Fibroblast of gingiva (primary cell): ENCODE data around the gene GPR34.
"Not testable (repeated sequence)": the region's sequence is repeated elsewhere in the genome, so short reads cannot be mapped to it uniquely, and the experiment has no call there.

Experiments
- DNase-seq: peaks from one replicate; pipeline ENCODE4 v3.0.0-alpha.2; 2011; ENCODE audit warnings: low read depth

The GPR34 gene, protein sequence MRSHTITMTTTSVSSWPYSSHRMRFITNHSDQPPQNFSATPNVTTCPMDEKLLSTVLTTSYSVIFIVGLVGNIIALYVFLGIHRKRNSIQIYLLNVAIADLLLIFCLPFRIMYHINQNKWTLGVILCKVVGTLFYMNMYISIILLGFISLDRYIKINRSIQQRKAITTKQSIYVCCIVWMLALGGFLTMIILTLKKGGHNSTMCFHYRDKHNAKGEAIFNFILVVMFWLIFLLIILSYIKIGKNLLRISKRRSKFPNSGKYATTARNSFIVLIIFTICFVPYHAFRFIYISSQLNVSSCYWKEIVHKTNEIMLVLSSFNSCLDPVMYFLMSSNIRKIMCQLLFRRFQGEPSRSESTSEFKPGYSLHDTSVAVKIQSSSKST

DNA sequence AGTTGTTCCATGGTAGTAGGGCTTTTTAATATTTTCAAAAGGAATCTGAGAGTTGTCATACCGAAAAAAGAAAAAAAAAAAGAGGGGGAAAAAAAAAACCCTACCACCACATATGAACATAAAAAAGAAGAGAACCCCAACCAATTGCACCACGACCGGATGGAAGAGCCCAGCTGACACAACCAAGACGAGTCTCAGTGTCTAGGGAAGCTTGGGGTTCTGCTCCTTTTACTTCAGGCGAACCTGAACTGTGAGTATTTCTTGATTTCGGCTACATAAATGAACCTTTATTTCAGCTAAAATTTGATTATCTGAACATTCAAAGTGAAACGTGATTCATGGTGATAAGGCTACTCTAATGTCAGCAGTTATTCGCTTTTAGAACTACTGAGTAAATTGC is at the start of gene GPR34:
Gene GPR34, plus strand, starts transcription at position 139 of the 400 bp plus-strand sequence. CDS start 6,661 bp downstream, outside the sequence.
- DNase-seq, result no peak

DNA sequence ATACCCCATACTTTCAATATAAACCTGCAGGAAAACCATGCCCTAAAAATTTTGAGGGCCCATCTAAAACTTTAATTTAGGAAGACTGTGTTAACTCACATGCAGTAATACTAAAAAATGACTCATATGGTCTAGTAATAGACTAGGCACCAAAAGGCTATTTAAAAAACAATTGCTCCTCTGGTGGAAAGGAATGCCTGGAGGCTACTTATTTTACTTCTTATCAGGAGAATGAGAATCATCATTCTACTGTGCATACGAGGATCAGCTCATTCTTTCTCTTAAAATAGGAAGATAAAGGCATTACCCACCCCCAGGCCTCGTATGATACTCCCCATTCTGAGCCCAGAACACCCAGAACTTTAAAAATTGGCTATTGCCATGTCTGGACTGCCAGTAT is 42.6 kb upstream of the GPR34 start:
- not testable (repeated sequence) for DNase-seq

DNA sequence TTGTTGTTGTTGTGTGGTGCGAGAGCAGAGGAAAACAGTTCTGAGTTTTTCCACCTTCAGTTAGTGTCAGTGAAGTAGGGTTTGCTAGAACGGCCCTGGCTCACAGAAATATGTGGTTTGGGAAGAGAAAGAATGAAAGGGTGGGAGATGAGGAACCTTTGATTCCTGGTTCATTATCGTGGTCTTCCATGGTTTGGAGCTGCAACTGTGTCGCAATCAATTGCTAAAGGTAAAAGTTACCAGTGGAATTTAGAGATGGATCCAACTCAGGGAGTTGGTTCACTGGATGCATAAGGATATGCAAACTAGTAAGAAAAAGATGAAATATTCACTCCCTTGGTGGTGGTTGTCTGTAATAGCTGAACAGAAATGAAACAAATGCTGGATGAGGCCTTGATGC is 35.6 kb upstream of the GPR34 start:
- DNase-seq, result no peak

DNA sequence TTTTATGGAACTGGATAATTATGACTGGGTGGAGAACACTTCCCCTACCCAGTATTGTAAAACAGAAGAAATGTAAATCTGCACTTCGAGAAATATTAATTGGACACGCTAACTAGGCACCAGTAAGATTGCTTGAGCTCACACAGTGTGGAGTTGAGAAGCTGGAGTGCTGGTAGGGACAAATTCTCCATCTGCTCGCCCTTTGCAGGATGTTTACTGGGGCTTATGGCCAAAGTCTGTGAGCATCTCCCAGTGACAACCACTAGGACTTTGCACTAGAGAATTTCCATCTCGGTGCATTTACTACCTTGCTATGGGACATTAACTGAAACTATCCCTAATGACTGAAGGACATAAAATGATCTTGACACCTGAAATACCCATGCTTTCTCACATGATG is 33.7 kb upstream of the GPR34 start:
- no peak for DNase-seq

DNA sequence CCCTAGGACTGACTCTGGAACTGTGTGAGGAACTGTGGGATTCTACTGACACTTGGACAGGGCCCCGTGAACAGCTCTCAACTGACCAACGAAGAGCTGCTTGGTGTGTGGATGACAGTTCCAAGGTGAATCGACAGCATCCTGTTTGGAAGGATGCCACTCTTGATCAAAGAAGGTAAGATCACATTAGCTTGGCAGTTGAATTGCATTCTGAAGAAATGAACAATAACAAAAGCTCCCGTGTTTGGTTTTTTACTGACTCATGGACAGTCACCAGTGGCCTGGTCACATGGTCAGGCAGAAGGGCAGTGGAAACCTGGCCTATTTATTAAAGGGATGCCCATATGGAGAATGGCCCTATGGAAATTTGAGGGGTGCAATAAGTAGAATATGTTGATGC is 33.1 kb upstream of the GPR34 start:
- DNase-seq, result no peak

DNA sequence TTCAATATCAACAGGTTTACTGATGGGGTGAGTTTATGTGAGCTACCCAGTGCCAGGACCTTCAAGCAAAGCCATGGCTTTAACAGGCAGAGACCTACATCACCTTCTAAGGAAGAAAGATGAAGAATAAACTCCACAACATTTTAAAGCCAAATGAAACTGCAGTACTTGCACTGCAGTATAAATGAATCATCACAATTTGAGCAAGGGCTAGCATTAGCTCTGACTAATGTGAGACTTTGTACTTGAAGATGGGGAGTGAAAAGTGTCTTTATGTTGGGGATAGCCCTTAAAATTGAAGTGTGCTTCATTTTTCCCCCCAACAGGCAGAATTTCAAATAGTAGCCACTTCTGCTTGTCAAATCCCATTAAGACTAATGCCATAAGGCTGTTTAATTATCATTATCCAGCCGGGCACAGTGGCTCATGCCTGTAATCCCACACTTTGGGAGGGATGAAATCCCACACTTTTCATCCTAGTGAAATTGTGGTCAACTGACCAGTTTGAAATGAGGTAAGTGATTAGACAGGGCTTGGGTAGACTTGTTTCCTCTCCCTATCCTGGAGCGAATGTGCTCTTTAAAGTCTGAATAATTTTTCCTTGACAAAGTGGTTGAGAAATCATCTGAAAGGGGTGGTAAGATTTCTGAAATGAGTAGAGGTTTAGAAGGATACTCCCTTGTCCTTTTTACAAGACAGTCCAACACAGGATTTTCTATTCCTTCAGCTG is 27.2 kb upstream of the GPR34 start:
- DNase-seq, result peak; percentile 1

DNA sequence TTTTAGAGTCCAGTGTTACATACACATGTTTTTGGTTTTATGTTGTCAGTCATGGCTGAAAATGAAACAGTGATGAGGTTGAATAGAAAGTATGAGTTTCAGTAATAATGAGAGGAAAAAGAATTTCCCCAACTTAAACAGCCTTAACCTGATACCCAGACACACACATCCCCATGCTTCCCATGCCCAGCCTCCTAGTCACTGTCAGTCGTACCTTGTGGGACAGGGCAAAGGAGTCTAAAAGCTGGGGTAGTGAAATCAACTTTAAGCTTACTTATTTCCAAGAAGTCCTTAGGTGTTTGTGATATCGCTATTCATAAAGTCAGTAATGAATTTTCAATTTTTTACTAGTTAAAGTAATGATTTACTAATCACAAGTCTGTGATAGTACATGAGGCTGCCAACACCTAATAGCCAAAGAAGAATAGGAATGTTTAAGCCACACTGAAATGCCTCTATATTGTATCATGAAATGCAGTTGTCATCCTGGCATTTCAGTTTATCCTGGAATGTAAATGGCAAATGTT is 24.3 kb upstream of the GPR34 start:
- DNase-seq, result no peak

DNA sequence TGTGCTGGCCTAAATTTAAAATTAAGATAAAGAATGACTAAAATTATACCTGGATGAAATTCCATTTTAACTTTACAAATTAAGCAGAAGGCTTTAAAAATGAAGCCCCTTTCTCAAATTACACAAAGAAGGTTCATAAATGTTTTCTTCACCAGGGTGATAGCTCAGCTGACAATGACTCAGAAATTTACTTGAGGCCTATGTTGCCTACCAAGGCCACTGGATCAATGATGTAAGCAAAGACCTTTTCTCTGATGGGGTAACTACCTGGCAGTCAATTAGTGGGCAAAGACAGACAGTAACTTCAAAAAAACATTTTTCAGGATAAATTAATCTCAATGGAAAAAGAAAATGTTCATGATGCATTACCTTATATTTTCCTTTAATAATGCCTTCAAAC is 23.9 kb upstream of the GPR34 start:
- peak; percentile 1 for DNase-seq

DNA sequence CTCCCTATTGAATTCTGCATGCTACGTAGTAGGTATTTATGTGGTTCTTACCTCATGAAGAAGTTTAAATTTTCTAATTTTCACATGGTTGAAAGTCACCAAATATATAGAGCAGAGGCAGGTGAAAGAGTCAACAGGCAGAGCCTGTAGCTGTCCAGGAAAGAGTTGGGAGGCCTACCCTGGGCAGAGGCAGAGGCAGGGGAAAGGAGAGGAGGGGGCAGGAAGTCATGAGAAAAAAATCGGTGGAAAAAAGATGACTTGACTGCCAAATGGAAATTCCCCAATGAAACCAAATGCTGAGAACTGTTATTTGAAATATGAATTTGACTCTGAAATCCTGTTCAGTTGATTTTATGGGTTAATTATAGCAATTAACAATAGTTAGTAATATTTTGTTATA is 23.1 kb upstream of the GPR34 start:
- DNase-seq, result no peak

DNA sequence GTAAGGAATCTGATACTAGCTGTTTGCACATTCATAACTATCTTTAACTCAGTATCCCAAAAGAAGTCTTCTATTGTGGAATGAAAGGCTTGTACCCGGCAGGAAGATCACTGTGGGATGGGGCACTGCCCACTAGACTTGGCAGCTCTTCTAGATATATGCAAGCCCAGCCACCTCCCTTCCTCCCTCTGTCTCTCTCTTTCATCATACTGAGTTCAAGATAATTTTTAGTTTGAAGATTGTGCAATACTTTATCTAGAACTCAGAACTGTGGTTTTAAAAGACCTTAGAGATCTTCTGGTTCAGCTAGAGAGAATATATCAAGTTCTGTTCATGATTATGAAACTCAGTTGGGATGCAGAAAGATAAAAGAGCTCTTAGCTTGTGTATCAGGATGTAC is 22.5 kb upstream of the GPR34 start:
- DNase-seq, result peak; percentile 36

DNA sequence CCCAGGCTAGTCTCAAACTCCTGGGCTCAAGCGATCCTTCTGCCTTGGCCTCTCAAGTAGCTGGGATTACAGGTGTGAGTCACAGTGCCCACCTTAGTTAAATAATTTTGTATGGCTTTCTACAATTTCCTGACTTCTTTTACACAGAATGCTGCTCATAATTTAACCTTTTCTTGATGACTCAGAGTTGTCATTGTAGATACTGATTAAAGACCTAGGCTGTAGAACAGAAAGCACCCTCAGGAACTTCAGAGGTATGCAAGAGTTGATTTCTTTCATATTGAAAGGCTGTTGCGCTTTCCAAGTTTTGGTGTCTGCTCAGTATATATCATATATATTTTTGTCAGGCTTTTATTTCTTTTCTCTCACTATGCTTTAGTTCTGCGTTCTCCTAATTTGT is 21.1 kb upstream of the GPR34 start:
- DNase-seq, result no peak

DNA sequence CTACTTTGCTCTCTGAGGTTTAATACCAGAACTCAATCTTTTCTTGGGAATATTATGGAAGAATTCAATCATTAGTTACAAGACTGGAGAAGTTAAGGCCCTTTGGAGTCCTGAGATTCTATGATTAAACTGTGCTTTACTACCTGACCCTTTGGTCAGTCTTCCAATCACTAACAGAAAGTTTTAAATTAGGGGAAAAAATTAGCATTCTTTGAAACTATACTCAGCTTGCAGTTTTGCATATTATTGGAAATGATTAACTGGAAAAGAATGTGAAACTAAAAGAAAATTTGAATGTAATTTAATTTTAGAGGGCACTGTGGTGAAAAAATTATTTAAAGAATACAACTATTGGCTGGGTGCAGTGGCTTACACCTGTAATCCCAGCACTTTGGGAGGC is 18.7 kb upstream of the GPR34 start:
- no peak for DNase-seq

DNA sequence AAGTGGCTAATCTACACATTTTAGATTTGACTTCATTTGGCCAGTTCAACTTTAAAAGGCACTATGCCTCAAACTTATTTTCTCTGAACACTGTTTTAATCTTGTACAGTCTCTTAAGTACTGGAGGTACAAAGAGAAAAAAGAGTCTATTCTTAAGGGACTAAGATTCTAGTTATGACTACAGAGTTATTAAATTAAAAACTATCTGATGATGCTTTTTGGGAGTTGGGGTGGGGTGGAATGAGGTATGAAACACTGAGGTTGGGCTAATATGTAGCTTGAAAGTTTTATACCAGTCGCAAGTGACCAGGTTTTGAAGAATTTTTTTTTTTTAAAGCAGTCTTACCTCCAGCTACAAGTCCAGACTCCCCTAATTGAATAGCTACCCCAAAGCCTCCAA is 17.7 kb upstream of the GPR34 start:
- no peak for DNase-seq

DNA sequence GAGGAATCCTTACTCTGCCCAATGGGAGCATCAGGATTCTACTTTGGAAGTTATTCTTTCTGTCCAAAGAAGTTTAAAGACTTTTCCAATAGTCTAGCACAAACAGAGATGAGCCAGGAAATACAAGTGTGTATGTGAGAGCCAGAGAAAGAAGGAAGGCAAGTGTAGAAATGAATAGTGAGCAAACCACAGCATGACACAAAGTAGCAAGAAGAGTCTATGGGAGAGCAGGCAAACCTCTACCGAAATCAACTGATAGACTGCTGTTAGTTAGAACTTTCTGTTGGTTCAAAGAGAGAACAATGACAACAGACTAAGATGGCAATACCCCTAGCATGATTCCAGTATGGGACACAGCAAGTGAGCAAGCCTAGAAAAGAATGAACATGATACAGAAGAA is 16.1 kb upstream of the GPR34 start:
- DNase-seq, result no peak

DNA sequence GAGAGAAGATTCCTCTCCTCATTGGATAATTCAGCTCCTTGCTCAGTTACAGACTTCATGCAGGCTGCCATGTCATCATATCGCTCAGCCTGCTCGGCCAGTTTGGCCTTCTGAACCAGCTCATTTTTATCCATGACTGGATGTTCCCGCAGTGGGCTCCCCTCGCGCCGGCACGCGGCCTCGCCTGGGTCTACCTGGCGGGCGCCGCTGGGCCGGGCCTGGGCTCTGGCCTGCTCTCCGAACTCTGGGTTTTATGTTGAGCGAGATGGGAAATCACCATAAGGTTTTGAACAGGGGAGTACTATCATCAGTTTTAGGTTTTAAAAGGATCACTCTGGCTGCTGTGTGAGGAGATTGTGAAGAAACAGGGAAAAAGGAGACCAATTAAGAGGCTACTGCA is 12.4 kb upstream of the GPR34 start:
- not testable (repeated sequence) for DNase-seq

DNA sequence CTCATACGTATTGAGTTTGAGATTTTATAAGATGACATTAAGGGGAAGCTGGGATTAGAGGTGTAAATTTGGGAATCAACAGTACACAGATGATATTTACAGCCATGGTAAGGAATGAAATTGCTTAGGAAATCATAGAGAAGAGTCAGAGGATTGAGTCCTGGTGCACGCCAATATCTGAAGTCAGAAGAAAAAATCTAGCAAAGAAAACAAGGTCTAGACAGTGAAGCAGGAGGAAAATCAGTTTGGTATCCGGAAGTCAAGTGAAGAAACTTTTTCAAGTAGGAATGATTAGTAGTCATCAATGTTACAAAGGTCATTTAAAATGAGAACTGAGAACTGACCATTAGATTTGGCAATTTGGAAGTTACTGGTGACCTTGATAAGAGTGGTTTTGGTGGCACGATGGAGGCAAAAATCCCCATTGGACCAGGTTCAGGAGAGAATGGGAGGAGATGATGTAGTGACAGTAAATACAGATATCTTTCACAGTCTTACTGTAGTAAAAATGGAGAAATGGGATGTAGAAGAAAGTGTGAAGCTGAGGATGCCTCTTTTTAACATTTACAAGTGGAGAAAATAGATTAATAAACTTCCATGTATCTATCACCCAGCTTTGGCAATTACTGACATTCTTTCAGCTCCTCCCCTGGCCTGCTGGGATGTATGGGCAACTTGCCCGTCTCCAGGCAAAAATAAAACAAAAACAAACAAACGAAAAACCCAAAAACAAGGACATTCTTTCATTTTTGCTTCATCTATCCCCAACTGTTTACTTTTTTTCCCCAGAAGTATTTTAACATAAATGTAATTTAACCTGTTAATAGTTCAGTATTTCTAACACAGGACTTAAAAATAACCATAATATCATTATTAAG is 11.4 kb upstream of the GPR34 start:
- DNase-seq, result peak; percentile 50

DNA sequence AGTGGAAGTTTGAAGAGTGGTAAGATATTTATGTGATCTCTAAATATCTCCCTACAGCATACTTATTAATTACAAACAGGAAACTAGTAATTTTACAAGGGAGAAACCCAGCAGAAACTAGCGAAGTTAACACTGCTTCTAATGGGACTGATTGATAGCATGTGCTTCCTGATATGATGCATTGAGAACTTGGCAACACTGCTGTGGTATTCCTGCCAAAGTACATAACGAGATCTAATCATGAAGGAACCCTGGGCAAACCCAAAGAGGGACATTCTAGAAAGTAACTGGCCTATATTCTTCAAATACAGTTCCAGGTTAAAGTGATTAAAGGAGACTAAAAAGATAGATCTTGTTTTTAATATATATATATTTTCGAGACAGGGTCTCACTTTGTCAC is 4.6 kb upstream of the GPR34 start:
- DNase-seq, result peak; percentile 20

DNA sequence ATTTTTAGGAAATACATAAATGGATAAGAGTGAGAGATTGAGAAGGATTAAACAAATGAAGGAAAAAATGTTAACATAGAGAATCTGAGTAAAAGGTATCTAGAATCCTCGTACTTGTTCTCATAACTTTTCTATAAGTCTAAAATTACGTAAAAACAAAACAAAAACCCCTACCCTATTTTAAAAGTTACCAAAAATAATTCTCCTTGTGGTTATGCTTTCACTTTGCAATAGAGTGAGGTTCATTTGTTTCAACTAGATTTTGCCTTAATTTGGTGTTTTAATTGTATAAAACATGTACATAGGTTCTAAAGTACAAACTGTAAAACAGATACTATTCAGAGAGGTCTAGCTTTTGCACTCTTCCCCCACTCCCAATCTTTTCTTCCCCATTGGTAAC is 3.8 kb upstream of the GPR34 start:
- DNase-seq, result no peak

DNA sequence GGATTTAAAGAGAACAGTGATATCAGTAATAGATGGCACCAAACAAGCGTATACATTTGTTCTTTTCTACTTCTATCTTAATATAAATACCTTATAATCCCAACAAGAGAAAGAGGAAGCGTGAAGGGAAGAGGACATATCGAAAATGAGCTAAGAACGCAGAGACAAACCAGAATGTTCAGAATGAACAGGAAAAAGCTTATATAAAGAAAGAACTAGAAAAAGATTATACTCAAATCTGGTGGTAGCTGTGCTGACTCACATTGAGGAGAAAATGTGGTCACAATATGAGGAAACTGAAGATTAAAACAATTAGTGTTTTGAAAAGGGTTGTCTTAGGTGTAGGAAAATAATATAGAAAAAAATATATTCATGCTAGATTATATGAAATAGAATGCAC is 2.0 kb upstream of the GPR34 start:
- no peak for DNase-seq

DNA sequence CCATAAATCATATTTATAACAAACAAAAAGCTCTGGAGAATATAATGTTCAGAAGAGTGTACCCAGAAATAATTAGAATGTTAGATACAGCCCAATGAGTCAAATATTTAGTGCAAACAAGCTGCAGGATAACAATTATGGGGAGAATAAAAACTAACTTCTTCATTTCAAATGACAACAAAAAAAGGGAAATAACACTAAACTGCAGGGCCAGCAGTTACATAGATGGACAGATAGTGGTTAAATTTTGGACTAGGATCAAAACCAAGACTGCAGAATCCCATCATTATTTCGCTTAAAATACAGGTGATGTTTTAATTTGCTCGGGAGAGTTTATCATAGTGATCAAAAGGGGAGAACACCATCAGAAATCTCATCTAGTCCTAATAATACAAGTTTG is 617 bp upstream of the GPR34 start:
- DNase-seq, result no peak

DNA sequence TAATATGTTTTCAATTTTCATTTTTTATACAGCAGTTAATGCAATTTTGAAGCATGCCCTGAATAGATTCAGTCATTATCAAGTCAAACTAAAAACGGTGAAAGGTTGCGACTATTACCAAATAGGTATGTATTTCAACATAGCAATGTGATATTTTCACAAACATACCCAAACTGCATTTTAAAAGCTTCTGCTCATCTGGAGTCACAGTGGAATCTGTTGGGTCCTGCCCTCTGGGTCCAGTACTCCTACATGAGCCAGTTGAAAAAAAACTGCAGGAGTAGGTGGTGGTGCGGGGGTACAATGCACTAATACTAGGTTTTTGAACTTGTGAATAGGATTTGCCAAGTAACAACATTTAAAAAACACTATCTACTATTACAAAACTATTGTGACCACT is 938 bp downstream of the GPR34 start:
- peak; percentile 47 for DNase-seq

DNA sequence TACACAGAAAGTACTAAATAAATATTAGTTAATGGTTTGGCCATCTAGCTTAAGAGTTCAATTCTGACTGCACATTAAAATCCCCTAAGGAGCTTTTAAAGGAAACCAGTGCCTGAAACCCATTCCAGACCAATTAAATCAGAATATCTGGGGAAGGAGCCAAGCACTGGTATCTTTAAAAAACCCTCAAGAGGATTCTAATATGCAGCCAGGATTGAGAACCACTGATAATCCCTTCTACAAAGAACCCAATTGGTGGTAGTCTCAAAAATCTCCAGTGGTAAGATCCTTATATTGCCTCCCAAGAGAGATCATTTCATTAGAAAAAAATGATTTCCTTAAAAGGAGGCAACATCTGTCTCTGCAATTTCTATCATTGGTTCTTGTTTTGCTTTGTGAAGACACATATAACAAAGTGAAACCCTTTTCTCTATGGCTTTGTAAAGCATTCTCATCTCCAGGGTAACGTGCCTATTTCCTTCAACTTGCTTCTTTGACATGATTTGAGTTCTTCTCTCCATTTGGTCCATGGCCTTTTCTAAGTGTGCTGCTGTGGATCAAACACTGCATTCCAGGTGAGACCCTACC is 3.5 kb downstream of the GPR34 start:
- peak; percentile 72 for DNase-seq
